Left renal pelvis (tissue), 4 donors: Measurements from ENCODE around the gene BCAR1. TPM values are rescaled to one million over a fixed set of nuclear protein-coding genes. Genes with fewer than 3 reads are reported as not detected.
"Not testable (repeated sequence)": the region's sequence is repeated elsewhere in the genome, so short reads cannot be mapped to it uniquely, and the experiment has no call there.

Source experiments
- DNase-seq, 4 donors: peaks; one replicate each; pipeline ENCODE4 v3.0.0-alpha.2; 2013; ENCODE audit warnings: low read depth in 4 of 4, low spot score in 3 of 4
- polyA plus RNA-seq, 4 donors: library from polyadenylated mRNA; unstranded; fragments of 120-200 nt; gene quantifications; one replicate each; pipeline ENCODE4 v1.2.1, GENCODE V29; 2013; ENCODE audit not compliant: insufficient read length in 4 of 4

Gene BCAR1, protein sequence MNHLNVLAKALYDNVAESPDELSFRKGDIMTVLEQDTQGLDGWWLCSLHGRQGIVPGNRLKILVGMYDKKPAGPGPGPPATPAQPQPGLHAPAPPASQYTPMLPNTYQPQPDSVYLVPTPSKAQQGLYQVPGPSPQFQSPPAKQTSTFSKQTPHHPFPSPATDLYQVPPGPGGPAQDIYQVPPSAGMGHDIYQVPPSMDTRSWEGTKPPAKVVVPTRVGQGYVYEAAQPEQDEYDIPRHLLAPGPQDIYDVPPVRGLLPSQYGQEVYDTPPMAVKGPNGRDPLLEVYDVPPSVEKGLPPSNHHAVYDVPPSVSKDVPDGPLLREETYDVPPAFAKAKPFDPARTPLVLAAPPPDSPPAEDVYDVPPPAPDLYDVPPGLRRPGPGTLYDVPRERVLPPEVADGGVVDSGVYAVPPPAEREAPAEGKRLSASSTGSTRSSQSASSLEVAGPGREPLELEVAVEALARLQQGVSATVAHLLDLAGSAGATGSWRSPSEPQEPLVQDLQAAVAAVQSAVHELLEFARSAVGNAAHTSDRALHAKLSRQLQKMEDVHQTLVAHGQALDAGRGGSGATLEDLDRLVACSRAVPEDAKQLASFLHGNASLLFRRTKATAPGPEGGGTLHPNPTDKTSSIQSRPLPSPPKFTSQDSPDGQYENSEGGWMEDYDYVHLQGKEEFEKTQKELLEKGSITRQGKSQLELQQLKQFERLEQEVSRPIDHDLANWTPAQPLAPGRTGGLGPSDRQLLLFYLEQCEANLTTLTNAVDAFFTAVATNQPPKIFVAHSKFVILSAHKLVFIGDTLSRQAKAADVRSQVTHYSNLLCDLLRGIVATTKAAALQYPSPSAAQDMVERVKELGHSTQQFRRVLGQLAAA
- polyA plus RNA-seq: 10 to 100 TPM; 36.2 to 66.0 (median 43.8) TPM

GRCh38 chr16:75251280-75252048 is at the start of gene BCAR1:
BCAR1 (minus strand) TSS chr16:75251624; CDS start chr16:75251482, 142 bp downstream.
- peak in 1 of 4 donors; percentile 79 for DNase-seq

DNA sequence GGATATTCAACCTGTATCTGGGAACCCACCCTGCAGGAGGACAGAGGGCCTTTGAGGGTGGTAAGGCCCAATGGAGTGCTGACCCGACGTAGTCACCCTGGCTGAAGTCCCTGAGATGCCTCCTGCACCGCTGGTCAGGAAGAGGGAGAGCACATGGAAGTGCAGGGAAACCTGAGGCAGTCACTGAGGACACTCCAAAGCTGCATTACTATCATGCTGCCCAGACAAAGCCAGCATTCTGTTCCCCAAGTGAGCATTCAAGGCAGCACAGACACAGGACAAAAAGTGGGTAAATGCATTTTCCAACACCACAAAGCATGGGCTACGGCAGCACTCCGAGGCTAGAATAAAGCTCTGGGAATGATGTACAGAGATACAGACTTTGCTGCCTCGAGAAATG is 46.8 kb upstream of the BCAR1 start:
- DNase-seq: no peak

GRCh38 chr16:75296606-75297005 is 45.2 kb upstream of the BCAR1 start:
- no peak for DNase-seq

DNA sequence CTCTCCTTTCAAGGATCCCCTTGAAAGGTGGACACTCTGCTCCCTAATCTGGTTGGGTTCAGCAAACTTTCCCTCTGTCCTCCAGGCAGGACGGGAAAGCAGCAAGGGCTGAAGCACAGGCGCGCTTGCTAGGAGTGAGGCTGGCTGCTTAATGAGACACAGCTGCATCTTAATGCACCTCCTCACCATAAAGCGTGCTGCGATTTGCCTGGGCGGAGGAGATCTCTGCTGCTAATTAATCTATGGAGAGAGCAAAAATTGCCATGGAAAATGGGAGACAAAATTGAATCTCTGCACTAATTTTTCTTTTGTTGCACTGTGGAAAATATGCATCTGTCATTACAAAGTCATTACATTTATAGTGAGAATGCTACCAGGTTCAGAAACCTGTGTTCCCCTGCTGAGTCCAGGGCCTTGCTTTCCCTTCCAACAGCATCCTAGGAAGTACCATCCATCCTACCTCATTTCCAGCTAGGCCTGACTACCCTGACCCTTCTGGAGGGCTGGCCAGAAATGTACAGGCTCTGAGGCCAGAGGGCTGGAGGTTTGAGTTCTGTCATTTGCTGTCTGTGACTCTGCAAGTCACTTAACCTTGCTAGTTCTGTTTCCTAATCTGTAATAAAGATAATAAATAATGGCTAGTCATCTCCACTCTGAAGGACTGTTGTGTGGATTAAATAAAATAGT is 43.5 kb upstream of the BCAR1 start:
- DNase-seq: no peak

- DNase-seq: no peak
Observed at GRCh38 chr16:75293772-75294171, 42.3 kb upstream of the BCAR1 start.

GRCh38 chr16:75293173-75293572 is 41.7 kb upstream of the BCAR1 start:
- DNase-seq: no peak

DNA sequence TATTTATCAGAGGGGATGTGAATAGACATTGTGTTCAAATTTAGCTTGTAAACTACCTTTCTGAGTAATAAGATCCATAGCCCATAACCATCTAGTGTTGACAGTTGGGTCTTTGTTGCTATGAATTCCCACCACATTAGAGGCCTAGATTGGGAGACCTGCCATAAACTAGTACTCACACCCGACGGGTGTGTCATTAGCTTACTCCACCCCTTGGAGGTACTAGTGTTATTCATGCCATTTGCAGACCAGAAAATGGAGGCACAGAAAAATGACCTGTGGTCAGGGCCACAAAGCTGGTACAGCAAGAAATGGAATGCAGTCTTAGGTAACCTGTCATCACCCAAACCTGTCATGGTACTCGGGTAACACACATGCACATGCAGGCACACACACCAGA is 41.3 kb upstream of the BCAR1 start:
- no peak for DNase-seq

DNA sequence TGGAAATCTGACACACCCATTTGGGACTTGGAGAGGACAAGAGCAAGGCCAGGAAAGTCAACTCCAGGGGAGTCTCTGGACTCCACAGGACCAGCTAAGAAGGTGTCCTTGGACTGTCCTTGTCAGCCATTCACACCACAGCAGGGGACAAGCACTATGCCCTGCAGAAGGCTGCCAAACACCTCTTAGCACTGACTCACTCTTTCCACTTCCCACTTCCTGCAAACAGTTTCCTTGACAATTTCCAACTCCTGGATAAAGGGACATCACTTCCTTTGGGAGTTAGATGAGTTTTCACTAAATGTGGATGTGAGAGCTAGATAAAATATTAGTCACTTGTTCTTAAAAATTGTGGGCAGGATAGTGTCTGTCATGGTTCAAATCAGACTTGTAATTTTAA is 37.8 kb upstream of the BCAR1 start:
- no peak for DNase-seq

DNA sequence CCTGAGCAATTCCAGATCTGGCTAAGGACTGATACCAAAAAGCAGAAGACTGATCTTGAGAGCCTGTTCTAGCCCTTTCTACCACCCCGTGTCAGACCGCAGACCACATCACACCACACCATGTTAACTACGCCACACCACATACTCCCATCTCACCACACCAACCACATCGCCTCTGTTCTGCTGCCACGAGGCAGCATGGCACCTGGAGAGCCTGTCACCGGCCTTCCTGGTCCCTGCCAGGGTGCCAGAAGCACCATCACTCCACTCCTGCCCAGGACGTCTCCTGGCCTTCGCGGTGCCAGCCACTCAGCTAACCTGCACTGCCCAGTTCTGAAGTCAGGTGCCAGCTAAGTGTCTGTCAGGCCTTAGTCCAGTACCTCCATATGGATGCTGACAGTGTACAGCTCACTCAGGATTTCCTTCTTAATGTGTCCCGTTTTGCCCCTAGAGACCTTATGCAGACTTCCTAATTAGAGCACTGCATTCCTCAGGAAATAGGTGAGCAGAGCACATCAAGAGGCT is 37.2 kb upstream of the BCAR1 start:
- DNase-seq: no peak

DNA sequence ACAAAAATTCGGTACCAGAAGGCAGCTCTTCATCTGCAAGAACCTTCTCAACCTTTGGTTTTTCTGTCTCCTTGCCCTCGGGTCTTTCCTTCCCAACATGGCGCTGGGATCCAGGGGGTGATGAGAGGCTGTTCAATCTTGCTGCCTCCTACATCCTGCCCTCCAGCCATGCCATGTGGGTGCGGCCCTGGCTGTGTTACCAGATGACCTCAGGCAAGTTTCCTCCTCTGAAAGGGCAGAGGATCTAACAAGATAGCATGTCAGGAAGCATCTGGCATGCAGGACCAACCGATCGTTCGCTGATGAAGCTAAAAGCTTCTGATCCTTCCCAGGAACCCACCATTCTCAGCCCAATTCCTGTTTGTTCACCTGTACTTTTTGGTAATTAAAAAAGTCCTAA is 36.8 kb upstream of the BCAR1 start:
- no peak for DNase-seq

DNA sequence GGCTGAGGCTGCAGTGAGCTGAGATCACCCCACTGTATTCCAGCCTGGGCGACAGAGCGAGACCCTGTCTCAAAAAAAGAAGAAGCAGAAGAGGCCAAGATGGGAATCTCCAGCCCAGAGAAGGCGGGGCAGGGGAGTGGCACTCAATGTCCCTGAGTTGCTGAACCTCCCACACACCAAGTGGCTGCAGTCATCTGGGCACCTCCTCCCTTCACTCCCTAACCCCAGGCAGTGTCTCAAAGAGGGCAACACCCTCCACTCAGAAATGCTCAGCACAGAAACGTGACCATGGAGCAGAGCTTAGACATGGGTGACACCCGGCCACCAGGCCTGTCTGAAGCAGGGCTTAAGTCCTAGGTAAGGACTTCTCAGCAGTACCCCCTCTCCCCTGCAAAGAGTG is 36.3 kb upstream of the BCAR1 start:
- DNase-seq: no peak

DNA sequence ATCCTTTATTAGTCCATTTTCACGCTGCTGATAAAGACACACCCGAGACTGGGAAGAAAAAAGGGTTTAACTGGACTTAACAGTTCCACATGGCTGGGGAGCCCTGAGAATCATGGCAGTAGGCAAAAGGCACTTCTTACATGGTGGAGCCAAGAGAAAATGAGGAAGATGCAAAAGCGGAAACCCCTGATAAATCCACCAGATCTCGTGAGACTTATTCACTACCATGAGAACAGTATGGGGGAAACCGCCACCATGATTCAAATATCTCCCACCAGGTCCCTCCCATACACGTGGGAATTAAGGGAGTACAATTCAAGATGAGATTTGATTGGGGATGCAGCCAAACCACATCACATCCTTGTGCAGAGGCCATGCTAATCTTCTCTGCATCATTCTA is 35.0 kb upstream of the BCAR1 start:
- no peak for DNase-seq

DNA sequence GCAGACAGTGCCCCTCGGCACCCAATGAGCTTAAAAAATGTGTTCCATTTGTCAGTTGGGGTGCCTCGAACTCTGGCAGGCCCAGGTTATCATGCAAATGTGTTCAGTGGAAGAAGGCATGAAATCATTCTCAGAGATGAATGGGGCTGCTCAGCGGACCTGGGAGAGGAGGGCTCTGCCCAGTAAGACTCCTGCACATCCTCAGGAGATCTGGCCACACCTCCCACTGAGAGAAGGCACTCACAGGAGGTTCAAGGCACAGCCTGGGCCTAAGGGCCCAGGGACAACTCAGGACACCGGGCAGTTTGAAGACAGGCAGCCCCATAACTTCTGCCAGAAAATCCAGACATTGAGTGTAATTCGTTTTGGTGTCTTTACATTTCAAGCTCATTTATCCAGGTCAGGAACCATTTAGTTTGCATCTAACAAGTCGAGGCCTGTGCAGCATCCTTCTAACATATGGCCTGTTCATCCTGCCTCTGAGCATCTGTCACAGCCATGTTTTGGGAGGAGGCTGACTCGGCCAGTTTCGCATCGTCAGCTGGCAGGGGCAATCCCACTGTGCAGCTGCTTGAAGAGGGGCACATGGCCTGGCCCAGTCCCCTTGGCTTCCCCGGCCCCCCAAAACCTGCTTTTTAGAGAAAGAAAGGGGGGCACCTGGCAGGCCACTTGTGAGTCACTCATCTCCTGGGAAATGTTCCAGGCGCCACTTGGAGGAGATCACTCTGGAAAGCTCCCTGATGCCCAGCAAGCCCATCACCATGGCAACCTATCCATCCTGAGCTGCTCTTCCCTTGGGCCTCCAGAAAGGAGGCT is 31.2 kb upstream of the BCAR1 start:
- DNase-seq: no peak

DNA sequence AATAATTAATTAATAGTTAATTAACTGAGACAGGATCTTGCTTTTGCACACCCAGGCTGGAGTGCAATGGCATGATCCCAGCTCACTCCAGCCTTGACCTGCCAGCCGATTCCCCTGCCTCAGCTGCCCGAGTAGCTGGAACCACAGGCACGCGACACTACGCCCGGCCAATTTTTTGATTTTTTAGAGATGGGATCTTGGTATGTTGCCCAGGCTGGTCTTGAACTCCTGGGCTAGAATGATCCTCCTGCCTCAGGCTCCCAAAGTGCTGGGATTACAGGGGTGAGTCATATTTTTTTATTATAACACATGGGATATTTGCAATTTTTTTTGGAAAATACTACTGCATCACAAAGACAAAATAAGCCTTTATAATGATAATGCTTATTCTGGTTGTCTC is 30.4 kb upstream of the BCAR1 start:
- DNase-seq: no peak

DNA sequence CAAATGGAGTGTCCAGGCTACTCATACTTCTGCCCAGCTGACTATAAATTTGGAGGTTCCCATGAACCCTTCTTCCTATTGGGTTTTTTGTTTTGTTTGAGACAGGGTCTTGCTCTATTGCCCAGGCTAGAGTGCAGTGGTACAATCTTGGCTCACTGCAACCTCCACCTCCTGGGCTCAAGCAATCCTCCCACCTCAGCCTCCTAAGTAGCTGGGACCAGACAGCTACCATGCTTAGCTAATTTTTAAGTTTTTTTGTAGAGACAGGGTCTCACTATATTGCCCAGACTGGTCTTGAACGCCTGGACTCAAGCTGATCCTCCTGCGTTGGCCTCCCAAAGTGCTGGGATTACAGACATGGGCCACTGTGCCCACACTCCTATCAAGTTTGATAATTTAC is 29.6 kb upstream of the BCAR1 start:
- not testable (repeated sequence) for DNase-seq

DNA sequence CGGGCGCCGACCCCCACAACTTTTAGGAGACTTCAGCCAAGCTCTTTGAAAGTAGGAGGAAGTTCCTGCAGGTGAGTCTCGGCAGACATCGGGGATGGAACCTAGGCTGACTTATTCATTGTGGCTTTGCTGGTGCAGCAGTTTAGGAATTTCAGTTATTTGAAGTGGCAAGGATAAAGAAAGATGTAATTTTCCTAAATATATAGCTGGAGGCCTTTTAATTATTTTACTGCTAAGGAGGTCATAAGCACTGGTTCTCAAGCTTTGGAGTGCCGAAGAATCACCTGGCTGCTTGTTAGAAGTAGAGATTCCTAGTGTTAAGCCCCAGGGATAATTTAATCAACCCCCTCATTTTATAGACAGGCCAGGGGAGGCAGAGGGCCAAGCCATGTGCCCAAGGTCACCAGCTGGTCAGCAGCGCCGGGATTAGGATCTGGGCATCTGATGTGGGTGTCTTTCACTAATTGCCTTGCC is 28.9 kb upstream of the BCAR1 start:
- no peak for DNase-seq

- no peak for DNase-seq
Observed at GRCh38 chr16:75279305-75279704, 27.9 kb upstream of the BCAR1 start.

DNA sequence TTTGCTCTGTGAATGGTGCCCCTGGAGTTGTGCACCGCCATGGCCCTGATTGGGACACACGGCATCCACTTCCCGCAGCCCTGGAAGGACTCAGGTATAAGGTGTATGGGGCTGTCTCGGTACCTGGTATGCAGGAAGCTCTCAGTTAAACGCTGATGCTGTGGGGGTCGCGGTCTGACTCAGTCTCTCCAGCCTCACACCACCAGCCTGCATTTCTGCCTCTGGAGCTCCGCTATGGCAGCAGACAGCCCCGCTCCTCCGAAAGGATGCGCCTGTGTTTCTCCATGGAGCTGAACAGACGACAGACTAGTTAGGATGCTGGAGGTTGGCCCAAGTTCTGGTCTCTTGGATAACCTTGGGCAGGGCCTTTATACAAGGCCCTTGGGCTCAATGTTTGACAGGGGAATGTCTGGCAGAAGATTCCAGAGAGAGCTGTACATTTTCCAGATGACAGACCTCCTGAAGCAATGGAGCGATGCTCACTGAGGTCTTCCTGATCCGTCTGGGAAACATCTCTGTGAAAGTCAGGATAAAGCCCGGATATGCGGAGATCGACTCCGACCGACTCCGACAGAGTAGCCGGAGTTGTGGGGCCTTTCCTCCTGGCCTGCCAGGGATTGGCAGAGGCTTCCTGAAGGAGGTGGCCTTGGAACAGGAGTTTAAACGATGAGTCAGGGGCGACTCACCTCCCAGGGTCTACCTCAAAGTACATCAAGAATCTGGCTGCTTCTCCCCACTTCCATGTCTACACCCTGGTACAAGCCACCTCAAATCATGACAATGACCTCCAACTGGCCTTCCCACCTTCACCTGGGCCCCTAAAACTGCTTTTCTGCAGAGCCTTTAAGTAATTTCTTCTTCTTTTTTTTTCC is 21.9 kb upstream of the BCAR1 start:
- DNase-seq: no peak
